HepG2 (cell line): Measurements from ENCODE around the gene PRM2. TPM values are rescaled to one million over a fixed set of nuclear protein-coding genes. Genes with fewer than 3 reads are reported as not detected.
"Not testable (repeated sequence)": the region's sequence is repeated elsewhere in the genome, so short reads cannot be mapped to it uniquely, and the experiment has no call there.

Source experiments
- ATAC-seq: fragments of 200-7000 bp; cut with Tn5 transposase; 3 replicates; pipeline ENCODE4 v1.9.1; 2020; ENCODE audit warnings: mild to moderate bottlenecking, moderate library complexity
- BruUV-seq: library from RNA; stranded (reverse); fragments of 400-500 nt; replicated peaks from 2 replicates; lab custom pipeline; 2021; lab: Mats Ljungman, UMichigan
- CTCF ChIA-PET: fragments of 300-600 bp; formaldehyde crosslinking; extraction: SDS; loops from one replicate; lab custom pipeline; 2021; ENCODE audit warnings: low total read pairs, inconsistent platforms, low intra/inter-chr PET ratio; lab: Yijun Ruan, JAX
- POLR2A ChIA-PET: fragments of 350-600 bp; sonication (Branson Sonifier 250); formaldehyde crosslinking; loops from one replicate; lab custom pipeline; 2020; ENCODE audit warnings: antibody characterized with exemption, inconsistent platforms; lab: Yijun Ruan, JAX
- DNase-seq: peaks from one replicate; pipeline ENCODE4 v3.0.0-alpha.2; 2015; ENCODE audit warnings: low spot score
- FAIRE-seq: peaks from 3 replicates; lab custom pipeline; 2011; peaks lifted over from hg19 to GRCh38; lab: Jason Lieb, UNC
- H2AFZ ChIP-seq: one replicate; pipeline ENCODE4 v1.6.1; 2011; ENCODE audit warnings: low read length, inconsistent platforms
- H3K27ac ChIP-seq: fragments of 300-600 bp; 3 replicates; pipeline ENCODE4 v1.8.0; 2011; ENCODE audit warnings: mixed run types, mild to moderate bottlenecking, mixed read lengths, low read length, inconsistent platforms; ENCODE audit not compliant: insufficient read depth; ENCODE audit errors: extremely low read length
- H3K27me3 ChIP-seq, 2 experiments: fragments of 200-600 bp in 1 of 2; 2 replicates in 1 of 2; 3 replicates in 1 of 2; pipeline versions ENCODE4 v1.6.0 to v1.8.0; 2011; ENCODE audit warnings: low read length in 2 of 2, mild to moderate bottlenecking in 2 of 2, moderate library complexity in 2 of 2, inconsistent platforms in 1 of 2; ENCODE audit not compliant: insufficient read depth in 2 of 2, control insufficient read depth in 1 of 2
- H3K36me3 ChIP-seq, 2 experiments: fragments of 200-600 bp in 1 of 2; replicated peaks in 1 of 2; 2 replicates in 1 of 2; 3 replicates in 1 of 2; pipeline versions ENCODE4 v1.5.1 to v1.8.0; 2011; ENCODE audit warnings: low read length in 2 of 2, inconsistent platforms in 1 of 2; ENCODE audit not compliant: insufficient read depth in 2 of 2, control insufficient read depth in 1 of 2
- H3K4me1 ChIP-seq: 2 replicates; pipeline ENCODE4 v1.5.1; 2012; ENCODE audit warnings: low read length, inconsistent platforms; ENCODE audit not compliant: insufficient read depth
- H3K4me2 ChIP-seq: 2 replicates; pipeline ENCODE4 v1.6.0; 2011; ENCODE audit warnings: low read depth, low read length, inconsistent platforms
- H3K4me3 ChIP-seq, 3 experiments: fragments of 200-600 bp in 1 of 3; sonication (generic), shearing (Covaris generic) in 1 of 3; replicated peaks in 1 of 3; 2 replicates each; pipeline ENCODE4 v1.5.1; 2011 to 2016; ENCODE audit warnings: low read length in 3 of 3, inconsistent platforms in 2 of 3, low read depth in 2 of 3, mild to moderate bottlenecking in 2 of 3, control low read depth in 1 of 3, mixed read lengths in 1 of 3; ENCODE audit not compliant: insufficient read depth in 1 of 3
- H3K79me2 ChIP-seq: one replicate; pipeline ENCODE4 v1.6.1; 2011; ENCODE audit warnings: low read length, inconsistent platforms; ENCODE audit not compliant: insufficient read depth
- H3K9ac ChIP-seq: 2 replicates; pipeline ENCODE4 v1.6.0; 2011; ENCODE audit warnings: mild to moderate bottlenecking, low read depth, low read length, inconsistent platforms; ENCODE audit not compliant: insufficient read depth
- H3K9me3 ChIP-seq: 2 replicates; pipeline ENCODE4 v1.5.1; 2012; ENCODE audit warnings: mild to moderate bottlenecking, low read length
- H4K20me1 ChIP-seq: 2 replicates; pipeline ENCODE4 v1.6.0; 2011; ENCODE audit warnings: inconsistent platforms, mild to moderate bottlenecking, low read length, moderate library complexity; ENCODE audit not compliant: insufficient read depth
- ADNP ChIP-seq: sonication (generic); formaldehyde crosslinking; IDR thresholded peaks from 2 replicates; pipeline ENCODE4 v1.4.0; 2020; ENCODE audit warnings: missing genetic modification reagents
- ARHGAP35 ChIP-seq: sonication (generic); formaldehyde crosslinking; IDR thresholded peaks from 2 replicates; pipeline ENCODE4 v1.9.0; 2022; ENCODE audit warnings: mild to moderate bottlenecking, inconsistent platforms, moderate library complexity, missing genetic modification reagents, borderline replicate concordance
- FOXO1 ChIP-seq: sonication (generic); formaldehyde crosslinking; IDR thresholded peaks from 2 replicates; pipeline ENCODE4 v1.4.0; 2020; ENCODE audit warnings: missing genetic modification reagents
- IRF1 ChIP-seq: sonication (generic); formaldehyde crosslinking; IDR thresholded peaks from 2 replicates; pipeline ENCODE4 v1.4.0; 2020; ENCODE audit warnings: low read depth, mild to moderate bottlenecking, missing genetic modification reagents
- RXRA ChIP-seq: sonication (generic); formaldehyde crosslinking; IDR thresholded peaks from 2 replicates; pipeline ENCODE4 v1.5.1; 2020; ENCODE audit warnings: missing genetic modification reagents
- SMAD3 ChIP-seq: sonication (generic); formaldehyde crosslinking; IDR thresholded peaks from 2 replicates; pipeline ENCODE4 v1.4.0; 2020; ENCODE audit warnings: missing genetic modification reagents
- TEAD3 ChIP-seq: optimal IDR thresholded peaks from 2 replicates; pipeline ENCODE3; 2016; ENCODE audit warnings: borderline replicate concordance
- ZBTB38 ChIP-seq: sonication (generic); formaldehyde crosslinking; IDR thresholded peaks from 2 replicates; pipeline ENCODE4 v1.5.1; 2020; ENCODE audit warnings: mild to moderate bottlenecking, missing genetic modification reagents
- ZMYM4 ChIP-seq: sonication (generic); formaldehyde crosslinking; IDR thresholded peaks from 2 replicates; pipeline ENCODE4 v1.8.1; 2023; ENCODE audit warnings: mild to moderate bottlenecking, missing genetic modification reagents
- ZNF292 ChIP-seq: sonication (generic); formaldehyde crosslinking; IDR thresholded peaks from 2 replicates; pipeline ENCODE4 v1.8.1; 2022; ENCODE audit warnings: mild to moderate bottlenecking, low read depth, missing genetic modification reagents, borderline replicate concordance
- ZNF318 ChIP-seq: sonication (generic); formaldehyde crosslinking; IDR thresholded peaks from 2 replicates; pipeline ENCODE4 v1.4.0; 2020; ENCODE audit warnings: mild to moderate bottlenecking, missing genetic modification reagents
- ZNF362 ChIP-seq: sonication (generic); formaldehyde crosslinking; IDR thresholded peaks from 2 replicates; pipeline ENCODE4 v1.4.0; 2020; ENCODE audit warnings: missing genetic modification reagents, mild to moderate bottlenecking, borderline replicate concordance
- ZNF563 ChIP-seq: sonication (generic); formaldehyde crosslinking; IDR thresholded peaks from 2 replicates; pipeline ENCODE4 v1.8.0; 2022; ENCODE audit warnings: mild to moderate bottlenecking, moderate library complexity, missing genetic modification reagents
- WGBS: methylation state at CpG from one replicate; pipeline ENCODE4 v1.1.6; 2017; ENCODE audit warnings: low lambda C conversion rate; 5-methylcytosine and 5-hydroxymethylcytosine counted together
- in situ Hi-C: cut with HindIII; loops from 2 replicates; pipeline ENCODE4 v1.10.0; 2017; ENCODE audit warnings: low pct_unique_long_range_greater_than_20kb; ENCODE audit not compliant: extremely low pct_ligation_motif_present
- intact Hi-C: fragments of 100-400 bp; cut with micrococcal nuclease; formaldehyde crosslinking; loops from one replicate; pipeline ENCODE4 v1.10.0; 2022; ENCODE audit not compliant: unreplicated experiment
- polyA plus RNA-seq, 8 experiments: library from polyadenylated mRNA; depleted of rRNA in 3 of 8; stranded (reverse) in 7 of 8; unstranded in 1 of 8; fragments of >200 nt; fragmentation: Illumina TruSeq in 4 of 8; extraction: Trizol in 4 of 8; gene quantifications; 2 replicates each; pipeline versions ENCODE4 v1.2.1 to v1.2.3, GENCODE V29; 2011 to 2016; ENCODE audit warnings: low read depth in 4 of 8, missing spikeins in 1 of 8, mixed read lengths in 1 of 8; ENCODE audit not compliant: insufficient read depth in 1 of 8
- total RNA-seq, 5 experiments: library from RNA; depleted of rRNA; stranded (reverse); fragments of >200 nt; fragmentation: Illumina TruSeq; extraction: Trizol; gene quantifications; 2 replicates each; pipeline ENCODE4 v1.2.3, GENCODE V29; 2016; ENCODE audit warnings: low read depth in 1 of 5

The PRM2 gene
- total and polyA plus RNA-seq, 2 of the 13 experiments (the other 11 are each of a cell fraction or from before 2014, with no cell fraction given): 0.54 TPM; not detected in 1

GRCh38 chr16:11298950-11299547 lies 22.8 kb upstream of the PRM2 start:
- POLR2A ChIA-PET: interaction anchor here (0.7 to 6.2 kb wide), 10 partner anchors 9 to 72 kb away, joined by 3 to 167 read pairs (median 29); partner anchors contain the start of genes PRM1, PRM3 and SOCS1
- H3K79me2 ChIP-seq, H3K4me3 ChIP-seq, CTCF ChIA-PET, ATAC-seq, DNase-seq, in situ Hi-C loops, H2AFZ ChIP-seq, H3K9ac ChIP-seq, H4K20me1 ChIP-seq, H3K9me3 ChIP-seq, FAIRE-seq, H3K27me3 ChIP-seq, BruUV-seq, H3K36me3 ChIP-seq, H3K4me2 ChIP-seq: not testable (repeated sequence)
- Histone ChIP-seq H3K27ac (peak overlapping the region; percentile 8), H3K4me1 (peaks cover 97% of the 10 kb centered on the region)
- intact Hi-C loops: loop anchor here (5.0 kb wide), 2 partner anchors 42 to 192 kb away; partner anchors contain the start of gene SOCS1
- 81% methylated on average over 13 of the region's 13 CpGs for WGBS
- TF ChIP-seq ZMYM4 (CRISPR knock-in tag) (0 out of 2 replicates have a peak, but pooled peaks have one; percentile 13), RXRA (CRISPR knock-in tag) (0 out of 2 replicates have a peak, but pooled peaks have one; percentile 30), TEAD3 (CRISPR knock-in tag) (peak; percentile 5), IRF1 (0 out of 2 replicates have a peak, but pooled peaks have one; percentile 32), ZBTB38 (peak; percentile 55), ADNP (CRISPR knock-in tag) (0 out of 2 replicates have a peak, but pooled peaks have one; percentile 43), FOXO1 (CRISPR knock-in tag) (peak; percentile 18; the same call in 1 of the 2 replicates), ZNF362 (CRISPR knock-in tag) (peak; percentile 55; the same call in 1 of the 2 replicates), ZNF318 (CRISPR knock-in tag) (peak; percentile 47; the same call in 1 of the 2 replicates), SMAD3 (CRISPR knock-in tag) (0 out of 2 replicates have a peak, but pooled peaks have one; percentile 3), ZNF563 (0 out of 2 replicates have a peak, but pooled peaks have one; percentile 59), ARHGAP35 (CRISPR knock-in tag) (peak; percentile 55; the same call in 1 of the 2 replicates), ZNF292 (CRISPR knock-in tag) (peak; percentile 5; the same call in 1 of the 2 replicates)
